Adrenal gland (tissue), 12 donors: Measurements from ENCODE around the gene HOXC9. TPM values are rescaled to one million over a fixed set of nuclear protein-coding genes. Genes with fewer than 3 reads are reported as not detected.

ENCODE experiments used
- DNase-seq, 7 donors: peaks; one replicate each; pipeline ENCODE4 v3.0.0-alpha.2; 2019 to 2020
- H3K27ac ChIP-seq, 5 donors: fragments of 200-600 bp; sonication (generic) in 4 of 5; 1 replicate in 3 of 5; 2 replicates in 2 of 5; pipeline versions ENCODE4 v1.5.1 to v1.8.0; 2016 to 2020; ENCODE audit warnings: mild to moderate bottlenecking in 1 of 5
- H3K27me3 ChIP-seq: fragments of 200-600 bp; 2 replicates; pipeline ENCODE4 v1.8.0; 2021
- H3K36me3 ChIP-seq, 2 donors: fragments of 200-600 bp; replicated peaks in 1 of 2; 1 replicate in 1 of 2; 2 replicates in 1 of 2; pipeline versions ENCODE4 v1.5.1 to v1.8.0; 2018 to 2022
- H3K4me1 ChIP-seq, 2 donors: fragments of 200-600 bp; replicated peaks in 1 of 2; 1 replicate in 1 of 2; 2 replicates in 1 of 2; pipeline versions ENCODE4 v1.5.1 to v1.8.0; 2018 to 2021
- H3K4me3 ChIP-seq, 4 donors: fragments of 200-600 bp; sonication (generic) in 3 of 4; one replicate each; pipeline ENCODE4 v1.5.1; 2016 to 2018
- H3K9me3 ChIP-seq, 3 donors: fragments of 200-600 bp; sonication (generic) in 1 of 3; replicated peaks in 1 of 3; 1 replicate in 2 of 3; 2 replicates in 1 of 3; pipeline versions ENCODE4 v1.5.1 to v1.8.0; 2016 to 2021
- POLR2A ChIP-seq, 2 donors: fragments of 450-650 bp; IDR thresholded peaks; one replicate each; pipeline ENCODE4 v1.6.1; 2017; ENCODE audit warnings: antibody characterized with exemption in 2 of 2, mild to moderate bottlenecking in 2 of 2, moderate library complexity in 1 of 2
- WGBS, 4 donors: extraction: QIAGEN DNeasy Blood & Tissue Kit in 2 of 4; methylation state at CpG; one replicate each; pipeline versions ENCODE4 v1.1.5 to v1.1.7; 2013 to 2017; 5-methylcytosine and 5-hydroxymethylcytosine counted together
- intact Hi-C, 2 donors: fragments of 100-400 bp; cut with DNase I; formaldehyde crosslinking; loops; one replicate each; pipeline versions ENCODE4 v1.14.1 to v1.15.0; 2022 to 2023
- polyA plus RNA-seq, 3 donors: library from polyadenylated mRNA; stranded (reverse); fragments of 200-250 nt in 2 of 3; fragments of 350-450 nt in 1 of 3; fragmentation: Illumina TruSeq in 1 of 3; extraction: RNeasy Lipid Tissue Mini Kit (QIAGEN cat#74804) in 1 of 3; gene quantifications; one replicate each; pipeline ENCODE4 v1.2.3, GENCODE V29; 2013 to 2014
- total RNA-seq, 9 donors: library from RNA; depleted of rRNA in 4 of 9; stranded (reverse); fragments of >200 nt in 4 of 9; fragments of 120-200 nt in 1 of 9; fragmentation: NEBNext Ultra II Directional in 1 of 9; extraction: Animal tissue kit (Norgen Biotek cat#: 25700) in 1 of 9; gene quantifications; one replicate each; pipeline versions ENCODE4 v1.1.0 to v1.2.4, GENCODE V29; 2013 to 2023
- TF ChIP-seq, protein P1 (sequence below), 6 experiments: fragments of 450-650 bp in 4 of 6; fragments of 200-600 bp in 2 of 6; sonication (generic) in 1 of 6; IDR thresholded peaks; 1 replicate in 5 of 6; 2 replicates in 1 of 6; pipeline versions ENCODE4 v1.5.1 to v1.8.0; 2016 to 2021; ENCODE audit warnings: antibody characterized with exemption in 6 of 6, mild to moderate bottlenecking in 2 of 6, moderate library complexity in 1 of 6
- donor health status: healthy with polysubstance abuse.
- donor health status: Bipolar disorder and iron deficiency.
- donor health status: DM: yes; HTN: yes; CAD: no.
- donor health status: DM: no; HTN: no; CAD: no.
- donor health status: DM: no; HTN: no; CAD: no.
- donor health status: DM: yes; HTN: yes; CAD: no.

Gene HOXC9
- total and polyA plus RNA-seq, 12 donors = 1.2 to 12.1 (median 3.0) TPM; not detected in 1

DNA sequence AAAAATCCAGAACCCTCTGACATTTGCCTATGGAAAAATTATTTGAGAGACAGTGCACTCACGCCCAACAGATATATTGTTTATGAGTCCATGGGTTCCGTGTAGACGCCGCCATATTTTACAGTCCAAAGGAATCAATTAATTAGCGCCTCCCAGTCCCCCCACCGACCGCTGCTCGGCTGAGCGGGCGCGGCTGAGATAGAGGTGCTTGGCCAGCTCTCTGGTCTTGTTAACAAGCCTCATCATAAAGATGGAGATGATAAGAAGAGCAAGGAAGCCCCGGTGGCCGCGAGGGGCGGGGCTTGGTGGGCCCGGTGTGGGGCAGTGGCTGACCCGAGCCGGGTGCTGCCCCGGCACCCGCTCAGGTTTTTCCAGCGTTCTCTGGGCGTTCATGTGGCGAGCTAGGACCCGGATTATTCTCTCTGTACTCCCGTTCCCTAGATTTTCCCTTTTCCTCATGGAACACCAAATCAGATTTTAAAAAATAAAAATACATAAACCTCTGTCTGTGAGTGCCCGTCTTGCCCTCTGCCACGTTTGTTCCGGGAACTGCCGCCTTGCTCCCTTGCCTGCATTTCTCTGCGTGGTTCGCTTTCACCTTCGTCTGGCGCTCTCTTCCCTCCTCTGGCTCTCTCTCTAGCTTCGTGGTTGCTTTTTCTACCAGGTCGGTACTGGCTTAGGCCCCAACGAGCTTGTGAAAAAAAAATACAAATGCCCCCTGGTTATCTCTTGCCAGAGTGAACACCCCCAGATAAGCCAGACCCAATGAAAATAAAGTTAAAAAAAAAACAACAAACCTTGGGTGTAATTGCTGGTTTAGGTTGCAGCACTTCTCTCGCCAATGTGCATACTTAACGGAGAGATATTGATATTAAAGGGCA lies 36.3 kb upstream of the HOXC9 start:
- WGBS, 4 donors = 11 to 20% (median 15%) methylated on average over 37 to 38 of the region's 38 CpGs
- Histone ChIP-seq H3K4me1 (peaks cover 0 to 3% of the 10 kb centered on the region in 2 donors), H3K4me3 (no peak overlapping the region), H3K27me3 (peaks cover 100% of the 10 kb centered on the region), H3K9me3 (no peaks in the 10 kb centered on the region), H3K27ac (no peak overlapping the region), H3K36me3 (no peaks in the 10 kb centered on the region)
- intact Hi-C loops = loop anchor here in 1 of 2 donors (10.0 kb wide), 1 partner anchor 259 kb away; no protein-coding TSS in a partner anchor
- no peak for DNase-seq
- no peak for TF ChIP-seq POLR2A (IDR thresholded peaks at IDR 0.05)

DNA sequence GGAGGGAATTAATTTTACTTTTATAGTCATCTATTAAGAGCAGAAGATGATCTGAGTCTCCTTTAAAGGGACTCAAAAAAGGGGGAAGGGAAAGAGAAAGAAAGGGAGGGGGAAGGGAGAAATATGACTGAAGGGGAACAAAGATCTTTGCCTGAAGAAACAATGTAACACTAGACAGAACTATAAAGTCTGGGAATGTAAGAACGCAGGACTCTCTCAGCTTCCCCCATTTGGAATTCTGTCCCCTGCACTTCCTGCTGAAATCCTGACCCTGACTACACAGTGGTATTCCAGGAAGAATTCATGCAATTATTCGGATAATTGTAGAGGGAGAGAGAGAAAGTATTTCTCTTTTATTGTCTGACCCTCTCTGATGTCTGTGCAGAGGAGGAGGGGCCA lies 35.6 kb upstream of the HOXC9 start:
- H3K4me1 ChIP-seq = peaks cover 0 to 3% of the 10 kb centered on the region in 2 donors
- intact Hi-C loops = loop anchor here in 1 of 2 donors (10.0 kb wide), 1 partner anchor 260 kb away; no protein-coding TSS in a partner anchor
- DNase-seq = no peak
- H3K27me3 ChIP-seq = peaks cover 99% of the 10 kb centered on the region
- TF ChIP-seq POLR2A (IDR thresholded peaks at IDR 0.05) = no peak
- TF ChIP-seq, protein P1, sequence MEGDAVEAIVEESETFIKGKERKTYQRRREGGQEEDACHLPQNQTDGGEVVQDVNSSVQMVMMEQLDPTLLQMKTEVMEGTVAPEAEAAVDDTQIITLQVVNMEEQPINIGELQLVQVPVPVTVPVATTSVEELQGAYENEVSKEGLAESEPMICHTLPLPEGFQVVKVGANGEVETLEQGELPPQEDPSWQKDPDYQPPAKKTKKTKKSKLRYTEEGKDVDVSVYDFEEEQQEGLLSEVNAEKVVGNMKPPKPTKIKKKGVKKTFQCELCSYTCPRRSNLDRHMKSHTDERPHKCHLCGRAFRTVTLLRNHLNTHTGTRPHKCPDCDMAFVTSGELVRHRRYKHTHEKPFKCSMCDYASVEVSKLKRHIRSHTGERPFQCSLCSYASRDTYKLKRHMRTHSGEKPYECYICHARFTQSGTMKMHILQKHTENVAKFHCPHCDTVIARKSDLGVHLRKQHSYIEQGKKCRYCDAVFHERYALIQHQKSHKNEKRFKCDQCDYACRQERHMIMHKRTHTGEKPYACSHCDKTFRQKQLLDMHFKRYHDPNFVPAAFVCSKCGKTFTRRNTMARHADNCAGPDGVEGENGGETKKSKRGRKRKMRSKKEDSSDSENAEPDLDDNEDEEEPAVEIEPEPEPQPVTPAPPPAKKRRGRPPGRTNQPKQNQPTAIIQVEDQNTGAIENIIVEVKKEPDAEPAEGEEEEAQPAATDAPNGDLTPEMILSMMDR (IDR thresholded peaks at IDR 0.05) = no peak
- H3K9me3 ChIP-seq = no peaks in the 10 kb centered on the region
- H3K4me3 ChIP-seq = no peak overlapping the region
- 12 to 22% (median 19%) methylated on average over 2 of the region's 2 CpGs for WGBS, 4 donors
- no peaks in the 10 kb centered on the region for H3K36me3 ChIP-seq
- H3K27ac ChIP-seq = no peak overlapping the region

DNA sequence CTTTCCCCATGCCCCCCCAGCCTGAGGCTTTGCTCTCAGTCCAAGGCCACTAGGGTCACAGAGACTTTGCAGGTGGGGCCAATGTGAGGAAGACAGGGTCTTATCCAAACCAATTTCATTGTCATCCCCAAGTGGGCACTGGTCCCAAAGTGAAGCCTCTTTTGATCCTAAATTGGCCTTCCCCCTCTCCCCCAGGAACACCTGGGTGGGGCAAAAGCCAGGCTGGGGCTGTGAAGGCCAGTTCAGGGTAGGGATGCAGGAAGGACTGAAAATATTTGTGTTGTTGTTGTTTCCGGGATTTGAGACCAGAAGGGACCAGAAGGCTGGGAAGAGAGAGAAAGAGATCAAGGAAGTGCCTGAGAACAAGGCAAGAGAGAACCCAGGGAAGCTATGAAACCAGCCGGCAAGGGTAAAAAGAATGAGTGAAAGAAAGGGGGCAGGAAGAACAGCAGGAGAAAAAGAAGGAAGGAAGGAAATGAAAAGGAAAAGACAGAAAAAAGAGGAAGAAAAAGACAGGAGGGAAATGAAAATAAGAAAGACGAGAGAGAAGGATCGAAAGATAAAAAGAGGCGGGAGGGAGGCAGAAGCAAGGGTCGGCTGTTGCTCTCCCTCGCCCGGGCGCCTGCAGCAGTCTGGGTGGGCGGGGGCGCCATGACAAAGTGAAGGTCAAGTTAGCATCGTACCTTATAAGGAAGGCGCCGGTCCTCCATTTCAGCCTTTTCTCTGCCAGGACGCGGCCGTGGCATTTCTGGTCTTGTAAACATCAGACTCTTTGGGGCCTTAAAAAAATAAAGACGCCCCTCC lies 34.5 kb upstream of the HOXC9 start:
- H3K36me3 ChIP-seq = no peaks in the 10 kb centered on the region
- H3K4me3 ChIP-seq = no peak overlapping the region
- peaks cover 99% of the 10 kb centered on the region for H3K27me3 ChIP-seq
- no peak overlapping the region for H3K27ac ChIP-seq
- no peak for DNase-seq
- intact Hi-C loops = loop anchor here in 1 of 2 donors (10.0 kb wide), 1 partner anchor 261 kb away; no protein-coding TSS in a partner anchor
- 4 to 5% (median 4%) methylated on average over 18 of the region's 18 CpGs for WGBS, 4 donors
- no peaks in the 10 kb centered on the region for H3K9me3 ChIP-seq
- peaks cover 0 to 3% of the 10 kb centered on the region in 2 donors for H3K4me1 ChIP-seq
- TF ChIP-seq, protein P1 (IDR thresholded peaks at IDR 0.05) = no peak
- no peak for TF ChIP-seq POLR2A (IDR thresholded peaks at IDR 0.05)

DNA sequence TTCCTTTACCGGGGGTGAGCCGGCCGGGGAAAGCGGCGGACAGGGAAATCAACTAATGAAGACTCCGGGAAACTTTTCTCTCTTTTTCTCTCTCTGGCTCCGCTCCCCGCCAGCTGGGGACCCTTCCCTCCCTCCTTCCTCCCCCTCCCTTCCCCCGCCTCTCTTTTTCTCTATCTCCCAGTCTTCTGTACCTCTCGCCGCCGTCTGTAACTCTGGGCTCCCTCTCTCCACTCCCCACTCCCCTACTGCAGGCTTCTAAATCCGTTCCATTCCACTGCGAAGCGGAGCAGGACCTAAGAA lies 33.9 kb upstream of the HOXC9 start:
- no peaks in the 10 kb centered on the region for H3K36me3 ChIP-seq
- intact Hi-C loops = loop anchor here in 1 of 2 donors (10.0 kb wide), 1 partner anchor 261 kb away; no protein-coding TSS in a partner anchor
- no peak overlapping the region for H3K27ac ChIP-seq
- TF ChIP-seq POLR2A (IDR thresholded peaks at IDR 0.05) = no peak
- TF ChIP-seq, protein P1 (IDR thresholded peaks at IDR 0.05) = no peak
- no peaks in the 10 kb centered on the region for H3K9me3 ChIP-seq
- 9 to 19% (median 12%) methylated on average over 15 of the region's 15 CpGs for WGBS, 4 donors
- peaks cover 0 to 3% of the 10 kb centered on the region in 2 donors for H3K4me1 ChIP-seq
- DNase-seq = no peak
- peaks cover 99% of the 10 kb centered on the region for H3K27me3 ChIP-seq
- H3K4me3 ChIP-seq = no peak overlapping the region
